Kasumi-1 (cell line): Measurements from ENCODE around the gene LARGE1.
A peak's percentile ranks its signal among the peaks of the same experiment; 100 is the strongest.

Source experiments
- DNase-seq, 2 experiments: peaks; one replicate each; lab custom pipeline; 2025; lab: John Stamatoyannopoulos, UW

LARGE1 gene

DNA sequence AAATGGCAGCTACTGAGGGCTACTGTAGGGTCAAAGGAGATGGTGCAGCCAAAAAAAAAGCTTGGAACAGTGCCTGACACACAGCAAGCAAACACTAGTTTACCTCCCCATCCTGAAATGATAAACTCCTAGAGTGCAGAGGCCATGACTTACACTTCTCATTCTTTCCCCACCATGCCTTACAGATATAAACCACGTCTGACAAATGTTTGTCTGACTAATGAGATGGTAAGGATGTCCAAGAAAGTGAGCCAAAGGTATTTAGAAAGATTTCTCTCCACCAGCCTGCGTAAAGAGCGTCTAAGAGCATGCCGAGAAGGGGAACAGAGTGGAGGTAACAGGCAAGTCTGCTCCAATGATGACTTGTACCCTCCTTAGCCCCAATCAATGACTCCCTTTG lies 99.0 kb downstream of the LARGE1 start:
- no peak for DNase-seq

DNA sequence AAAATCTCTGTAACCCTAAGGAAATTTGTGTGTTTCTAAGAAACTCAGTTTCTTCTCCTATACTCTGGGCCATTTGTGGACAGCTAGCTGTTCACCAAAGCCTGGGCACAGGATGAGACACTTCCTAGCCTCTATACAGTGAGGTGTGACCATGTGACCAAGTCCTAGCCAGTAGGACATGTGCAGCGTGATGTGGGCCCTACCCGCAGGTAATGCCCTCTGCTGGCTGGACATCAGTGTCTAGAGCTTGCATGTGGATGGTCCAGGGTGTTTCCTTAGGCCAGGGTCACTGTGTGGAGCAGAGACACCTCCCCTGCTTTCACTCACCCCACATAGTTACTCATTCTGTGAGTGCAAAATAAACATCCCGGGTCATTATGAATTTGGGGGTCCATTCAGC lies 100.5 kb downstream of the LARGE1 start:
- no peak for DNase-seq

- DNase-seq: no peak
Observed at GRCh38 chr22:33817512-33818127, 102.7 kb downstream of the LARGE1 start.

DNA sequence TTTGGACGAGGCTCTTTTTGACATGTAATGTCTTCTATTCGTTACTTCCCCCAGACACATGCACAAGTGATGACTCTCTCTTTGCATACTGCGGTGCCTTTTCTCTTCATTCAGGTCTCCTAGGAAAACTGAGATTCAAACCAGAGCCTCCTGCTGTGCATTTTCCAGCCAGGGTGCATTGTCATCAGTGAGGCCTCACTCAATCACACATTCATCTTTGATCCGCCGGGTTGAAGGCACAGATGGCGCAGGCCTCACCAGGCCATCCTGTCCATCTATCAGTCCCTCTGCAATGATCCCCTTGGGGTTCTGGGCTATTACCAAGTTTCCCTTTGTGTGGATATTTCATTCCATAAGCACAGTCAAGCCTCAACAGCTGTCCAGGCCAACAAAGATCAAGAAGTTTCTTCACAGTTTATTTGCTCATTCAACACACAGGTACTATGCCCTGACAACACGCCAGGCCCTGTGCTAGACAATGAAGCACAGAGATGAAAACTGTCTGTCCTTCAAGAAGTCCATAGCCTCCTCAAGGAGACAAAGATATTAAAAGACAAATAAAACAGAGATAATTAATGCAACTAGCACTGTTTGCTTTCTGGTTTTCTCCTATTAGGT lies 107.8 kb downstream of the LARGE1 start:
- DNase-seq: no peak

DNA sequence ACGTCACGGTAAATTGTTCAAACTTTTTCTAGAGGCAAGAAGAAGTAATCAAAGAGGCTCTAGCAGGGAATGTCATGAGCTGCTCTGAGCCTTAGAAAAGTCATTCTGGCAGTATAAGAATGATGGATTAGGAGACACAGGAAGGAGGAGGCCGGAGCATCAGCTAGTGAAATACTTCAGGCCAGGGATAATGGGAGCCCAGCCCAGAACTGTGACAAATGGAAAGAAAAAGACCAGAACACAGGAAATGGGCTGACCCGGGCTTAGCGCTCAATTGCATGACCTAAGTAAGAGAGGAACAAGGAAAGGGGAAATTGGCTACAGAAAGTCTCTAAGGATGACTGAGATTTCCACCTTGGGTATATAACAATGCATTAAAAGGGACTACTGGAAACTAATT lies 108.6 kb downstream of the LARGE1 start:
- no peak for DNase-seq

- DNase-seq: no peak
Observed at GRCh38 chr22:33811208-33811607, 109.1 kb downstream of the LARGE1 start.

DNA sequence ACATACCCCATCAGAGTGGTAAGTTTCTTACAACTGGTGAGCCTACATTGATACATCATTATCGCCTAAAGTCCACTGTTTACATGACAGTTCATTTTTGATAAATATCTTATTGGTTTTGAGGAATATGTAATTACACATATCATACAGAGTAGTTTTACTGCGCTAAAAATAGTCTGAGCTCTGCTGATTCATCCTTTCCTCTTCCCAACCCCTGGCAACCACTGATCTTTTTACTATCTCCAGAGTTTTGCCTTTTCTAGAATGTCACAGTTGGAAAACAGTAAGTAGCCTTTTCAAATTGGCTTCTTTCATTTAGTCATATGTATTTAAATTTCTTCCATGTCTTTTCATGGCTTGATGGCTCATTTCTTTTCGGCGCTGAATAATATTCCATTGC lies 112.8 kb downstream of the LARGE1 start:
- no peak for DNase-seq

DNA sequence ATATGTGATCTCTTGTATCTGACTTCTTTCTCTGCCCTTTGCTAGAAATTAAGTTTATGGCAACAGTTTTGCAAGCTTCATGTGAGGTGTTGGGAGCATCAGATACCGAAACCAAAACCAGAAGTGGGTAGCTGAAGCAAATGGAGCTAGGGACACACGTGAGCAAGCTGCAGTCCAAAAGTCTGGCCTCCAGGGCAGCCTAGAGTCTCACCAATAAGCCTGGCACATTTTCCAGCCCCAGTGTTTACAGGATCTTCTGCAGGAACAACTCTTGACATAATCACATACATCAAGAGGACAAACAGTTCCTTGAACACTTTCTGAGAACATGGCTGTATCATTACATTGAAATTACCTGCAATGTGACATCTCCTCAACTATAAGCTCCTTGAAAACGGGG lies 114.1 kb downstream of the LARGE1 start:
- DNase-seq: no peak

DNA sequence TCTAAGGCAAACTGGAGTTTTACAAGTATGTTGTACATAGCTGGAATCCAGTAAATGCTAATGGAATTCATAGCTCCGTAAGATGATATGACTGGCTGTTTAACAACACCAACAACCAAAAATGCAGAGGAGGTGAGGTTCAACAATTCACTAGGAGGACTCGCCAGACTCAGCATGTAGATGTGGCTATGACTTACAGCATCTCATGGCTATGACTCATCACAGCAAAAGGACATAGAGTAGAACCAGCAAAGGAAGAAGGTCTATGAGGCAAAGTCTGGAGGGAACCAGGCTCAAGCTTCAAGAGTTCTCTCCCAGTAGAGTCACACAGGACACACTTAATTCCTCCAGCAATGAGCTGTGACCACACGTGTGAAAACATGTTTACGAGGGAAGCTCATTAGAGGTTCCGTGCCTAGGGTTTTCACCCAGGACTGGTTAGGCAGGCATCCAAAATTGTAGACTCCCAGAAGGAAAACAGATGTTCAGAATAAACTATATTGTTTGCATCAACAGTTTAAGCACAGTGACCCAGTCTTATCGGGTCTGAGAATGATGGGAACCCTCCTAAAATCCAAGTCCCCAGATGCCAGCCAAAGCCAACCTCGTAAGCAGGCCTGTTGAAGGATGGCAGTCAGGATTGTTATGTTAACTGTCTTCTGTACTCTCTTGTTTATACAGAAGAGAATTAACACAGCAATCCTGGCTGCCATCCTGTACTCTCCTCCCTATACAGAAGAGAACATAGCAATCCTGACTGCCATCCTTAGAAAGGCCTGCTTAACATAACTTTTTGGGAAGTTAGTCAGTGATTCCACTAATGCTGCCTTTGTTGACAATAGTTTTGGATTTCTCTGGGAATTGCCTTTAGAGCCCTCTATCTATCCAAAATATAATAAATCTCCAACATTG lies 116.6 kb downstream of the LARGE1 start:
- no peak for DNase-seq

GRCh38 chr22:33798401-33798800 lies 121.9 kb downstream of the LARGE1 start:
- no peak for DNase-seq

GRCh38 chr22:33796494-33796893 lies 123.8 kb downstream of the LARGE1 start:
- DNase-seq: peak in 1 of 2 experiments; percentile 47

DNA sequence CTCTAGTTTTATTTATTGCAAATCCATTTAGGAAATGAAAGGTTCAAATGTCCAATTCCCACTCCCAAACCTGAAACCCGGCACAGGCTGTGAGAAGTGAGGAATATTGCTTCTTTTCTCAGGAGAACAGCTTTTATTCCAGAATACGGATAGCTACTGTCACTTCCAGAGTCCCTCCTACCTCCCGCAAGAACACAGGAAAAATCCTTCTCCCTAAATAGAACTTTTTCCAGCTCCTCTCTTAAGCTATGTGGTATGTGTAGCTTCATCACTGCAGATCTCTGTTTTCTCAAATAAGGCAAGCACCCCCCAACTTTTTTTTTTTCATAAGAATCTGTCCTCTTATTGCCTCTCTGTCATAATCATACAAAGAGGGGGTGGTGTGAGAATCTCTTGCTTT lies 126.8 kb downstream of the LARGE1 start:
- DNase-seq: no peak

DNA sequence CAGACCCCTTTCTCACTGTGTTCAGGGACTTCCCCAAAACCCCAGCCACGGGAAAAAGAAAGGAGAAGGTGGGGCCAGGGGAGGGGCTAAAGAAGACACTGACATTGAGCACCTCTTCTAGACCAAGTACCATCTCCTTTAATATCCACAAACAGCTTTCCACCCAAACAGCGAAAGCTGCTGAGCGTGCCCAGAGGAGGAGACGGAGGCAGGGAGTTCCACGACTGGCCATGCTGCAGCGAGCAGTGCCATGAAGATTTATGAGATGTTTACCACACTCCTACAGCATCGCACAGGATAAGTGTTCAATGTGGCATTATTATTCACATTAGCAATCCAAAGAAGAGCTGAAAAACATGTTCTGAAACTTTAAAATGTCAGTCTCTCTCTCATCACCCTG lies 127.4 kb downstream of the LARGE1 start:
- no peak for DNase-seq

GRCh38 chr22:33789690-33790253 lies 130.5 kb downstream of the LARGE1 start:
- DNase-seq: no peak

- no peak for DNase-seq
Observed at GRCh38 chr22:33788927-33789326, 131.3 kb downstream of the LARGE1 start.

DNA sequence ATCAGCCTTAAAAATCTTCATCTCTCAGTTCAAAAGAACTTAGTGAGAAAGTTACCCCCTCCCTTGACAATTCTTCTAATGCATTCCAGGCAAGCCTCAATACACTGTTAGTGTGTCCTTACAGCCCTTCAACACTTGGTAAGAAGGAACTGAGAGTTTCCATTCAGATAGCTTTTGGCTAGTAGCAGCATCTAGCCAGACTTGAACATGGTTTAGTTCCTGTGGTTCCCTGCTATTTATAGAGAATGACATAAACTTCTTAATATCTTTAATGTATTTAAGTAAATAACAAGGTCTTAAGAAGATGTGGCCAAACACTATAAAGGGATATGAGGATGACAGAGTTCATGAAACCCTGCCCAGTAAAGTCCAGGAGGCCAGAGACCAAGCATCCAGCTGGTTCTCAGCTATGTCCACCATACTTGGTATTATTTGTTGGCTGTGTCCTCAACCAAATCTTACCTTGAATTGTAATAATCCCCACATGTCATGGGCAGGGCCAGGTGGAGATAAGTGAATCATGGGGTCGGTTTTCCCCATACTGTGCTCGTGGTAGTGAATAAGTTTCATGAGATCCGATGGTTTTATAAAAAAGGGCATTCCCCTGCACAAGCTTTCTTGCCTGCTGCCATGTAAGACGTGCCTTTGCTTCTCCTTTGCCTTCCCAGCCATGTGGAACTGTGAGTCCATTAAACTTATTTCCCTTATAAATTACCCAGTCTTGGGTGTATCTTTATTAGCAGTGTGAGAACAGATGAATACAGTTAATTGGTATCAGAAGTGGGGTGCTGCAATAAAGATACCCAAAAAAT lies 132.4 kb downstream of the LARGE1 start:
- no peak for DNase-seq

- no peak for DNase-seq
Observed at GRCh38 chr22:33786149-33786548, 134.1 kb downstream of the LARGE1 start.

DNA sequence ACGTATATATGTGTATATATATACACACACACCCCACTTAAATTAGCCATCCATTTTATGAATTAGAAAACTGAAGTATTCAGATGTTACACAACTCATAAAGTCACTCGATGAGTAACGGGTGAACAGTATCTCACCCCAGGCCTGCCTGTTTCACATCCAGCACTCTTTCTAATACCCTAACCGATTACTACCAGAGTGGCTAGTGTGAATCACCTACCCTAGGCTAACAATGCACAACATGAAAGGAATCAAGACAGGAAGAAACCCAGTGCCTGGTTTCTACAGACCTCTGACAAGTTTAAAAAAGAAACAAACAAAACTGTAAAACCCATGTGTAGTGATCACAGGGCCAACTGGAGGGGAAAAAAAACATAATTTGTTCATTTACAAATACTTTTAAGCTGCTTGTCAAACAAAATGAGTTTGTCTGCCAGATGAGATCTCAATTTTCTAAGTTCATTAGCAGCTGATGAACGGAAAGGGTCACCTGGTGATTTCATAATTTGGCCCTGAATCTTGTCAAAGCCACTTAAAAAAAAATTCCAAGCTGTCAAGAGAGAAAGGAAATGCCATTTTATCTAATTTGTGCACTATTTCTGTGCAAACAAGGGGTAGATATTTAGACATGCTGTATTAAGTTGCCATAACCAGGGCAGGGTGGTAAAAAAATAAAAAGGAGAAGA lies 134.8 kb downstream of the LARGE1 start:
- DNase-seq: no peak

DNA sequence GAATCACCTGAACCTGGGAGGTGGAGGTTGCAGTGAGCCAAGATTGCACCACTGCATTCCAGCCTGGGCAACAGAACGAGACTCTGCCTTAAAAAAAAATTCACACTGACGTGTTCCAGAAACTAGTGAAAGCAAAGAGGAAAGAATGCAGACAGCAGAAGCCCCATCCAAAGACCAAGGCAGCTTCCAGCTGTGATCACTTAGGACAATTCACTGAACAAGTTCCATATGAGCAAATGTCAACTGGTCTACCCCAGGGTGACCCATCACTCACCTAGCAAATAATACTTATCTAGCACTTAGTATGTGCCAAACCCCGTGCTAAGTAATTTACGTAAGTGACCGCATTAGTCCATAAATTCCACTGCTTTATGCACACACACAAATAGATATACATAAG lies 138.9 kb downstream of the LARGE1 start:
- DNase-seq: no peak

GRCh38 chr22:33780531-33781136 lies 139.6 kb downstream of the LARGE1 start:
- no peak for DNase-seq

GRCh38 chr22:33779243-33779642 lies 141.0 kb downstream of the LARGE1 start:
- no peak for DNase-seq
